ENCODE results near the gene CCDC9. TPM values are rescaled to one million over a fixed set of nuclear protein-coding genes. Genes with fewer than 3 reads are reported as not detected.

The CCDC9 gene
- total and polyA plus RNA-seq, 5 experiments from 2014 or later: 5.0 to 53.1 (median 10.8) TPM

DNA sequence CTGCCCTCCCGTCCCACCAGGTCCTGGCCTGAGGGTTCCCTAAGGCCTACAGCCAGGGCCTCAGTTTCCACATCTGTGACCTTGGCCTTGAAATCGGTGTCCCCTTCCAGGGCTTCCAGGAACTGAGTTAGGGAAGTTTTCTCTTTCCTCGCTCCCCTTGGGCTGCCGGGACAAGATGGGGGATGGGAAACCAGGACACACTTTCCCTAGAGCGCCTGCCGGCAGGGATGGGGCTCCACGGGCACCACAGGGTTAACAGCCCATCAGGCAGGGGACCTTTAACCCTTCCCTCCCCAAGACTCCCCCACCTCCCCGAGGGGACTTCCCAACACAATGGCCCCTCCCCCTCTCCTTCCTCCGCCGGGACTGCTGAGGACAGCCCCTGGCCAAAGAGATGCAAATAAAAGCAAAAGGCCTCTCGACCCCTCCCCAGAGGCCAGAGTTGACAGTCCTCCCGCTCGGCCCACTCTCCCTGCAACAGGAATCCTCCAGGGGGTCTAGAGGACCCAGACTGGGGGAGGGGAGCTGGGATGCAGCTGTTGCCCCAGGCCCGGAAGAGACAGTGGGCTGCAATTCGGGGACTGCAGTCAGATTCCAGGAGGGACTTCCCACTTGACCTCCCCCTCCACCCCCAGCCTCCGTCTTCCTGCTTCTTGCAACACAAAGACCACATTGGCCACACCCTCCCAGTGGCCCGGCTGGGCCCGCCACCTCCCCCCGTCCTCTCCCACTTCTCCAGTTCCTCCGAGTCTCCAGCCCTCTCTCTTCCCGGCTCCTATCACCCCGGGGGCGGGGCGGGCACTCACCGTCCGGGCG, 28.8 kb upstream of the CCDC9 start:
- peaks cover 0 to 3% (median 0%) of the 10 kb centered on the region in 3 donors for H3K36me3 Mint-ChIP-seq
- no peak for ATAC-seq
- peaks cover 16 to 34% (median 25%) of the 10 kb centered on the region in 4 donors for H3K4me1 Mint-ChIP-seq
- H3K9me3 Mint-ChIP-seq: no peaks in the 10 kb centered on the region
- peak overlapping the region in 9 of 10 donors; percentile 71 to 89 (median 82) for H3K4me3 Mint-ChIP-seq
- no peaks in the 10 kb centered on the region for H3K27me3 Mint-ChIP-seq
- peak in 6 of 10 donors; percentile 26 to 72 (median 38) for DNase-seq
- POLR2A ChIA-PET: interaction anchor here (0.6 to 7.4 kb wide), 14 partner anchors 12 to 115 kb away, joined by 3 to 116 read pairs (median 15); partner anchors contain the start of genes CCDC9, INAFM1, SAE1 and ZC3H4
- peak overlapping the region; percentile 43 to 93 (median 84) for H3K27ac Mint-ChIP-seq

- peaks cover 0 to 2% (median 0%) of the 10 kb centered on the region in 3 donors for H3K36me3 Mint-ChIP-seq
- DNase-seq (peak in 7 of 10 donors; percentile 41 to 71 (median 48)), ATAC-seq (peak; percentile 11 to 16)
- POLR2A ChIA-PET: interaction anchor here (0.6 to 7.4 kb wide), 4 partner anchors 15 to 51 kb away, joined by 3 to 116 read pairs (median 52); no protein-coding TSS in a partner anchor
- H3K27me3 Mint-ChIP-seq: no peaks in the 10 kb centered on the region
- no peak overlapping the region for H3K27ac Mint-ChIP-seq
- H3K4me3 Mint-ChIP-seq: peak overlapping the region in 3 of 10 donors; percentile 71 to 86 (median 85)
- H3K9me3 Mint-ChIP-seq: no peaks in the 10 kb centered on the region
- H3K4me1 Mint-ChIP-seq: peaks cover 19 to 39% (median 29%) of the 10 kb centered on the region in 4 donors
Measured at GRCh38 chr19:47228168-47228936, 28.0 kb upstream of the CCDC9 start.

- no peak overlapping the region for H3K27ac Mint-ChIP-seq
- peak; percentile 1 to 2 for ATAC-seq
- H3K4me3 Mint-ChIP-seq: no peak overlapping the region
- DNase-seq: peak in 6 of 10 donors; percentile 28 to 82 (median 44)
- POLR2A ChIA-PET: interaction anchor here (0.5 to 6.1 kb wide), 6 partner anchors 9 to 45 kb away, joined by 3 to 116 read pairs (median 4); partner anchors contain the start of genes CCDC9 and INAFM1
- H3K27me3 Mint-ChIP-seq: no peaks in the 10 kb centered on the region
- no peaks in the 10 kb centered on the region for H3K36me3 Mint-ChIP-seq
- peaks cover 19 to 36% (median 28%) of the 10 kb centered on the region in 4 donors for H3K4me1 Mint-ChIP-seq
- no peaks in the 10 kb centered on the region for H3K9me3 Mint-ChIP-seq
Measured at GRCh38 chr19:47228937-47229675, 27.2 kb upstream of the CCDC9 start.

DNA sequence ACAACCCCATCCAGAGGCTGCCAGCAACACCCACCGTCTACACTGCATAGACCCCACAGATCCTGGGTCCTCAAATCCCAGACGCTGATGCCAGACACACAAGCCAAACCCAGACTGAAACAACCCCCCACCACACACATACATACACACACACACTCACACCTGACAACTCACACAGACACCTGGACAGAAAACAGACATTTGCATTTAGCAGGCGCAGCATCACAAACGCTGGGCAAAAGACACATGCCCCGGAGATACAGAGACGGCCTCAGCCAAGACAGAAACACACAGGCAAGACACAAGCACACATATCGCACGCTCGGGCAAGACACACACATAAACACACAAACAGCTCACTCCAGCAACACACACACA, 26.7 kb upstream of the CCDC9 start:
- Mint-ChIP-seq H3K27me3 (no peaks in the 10 kb centered on the region), H3K27ac (no peak overlapping the region), H3K36me3 (no peaks in the 10 kb centered on the region), H3K4me3 (no peak overlapping the region), H3K4me1 (peaks cover 19 to 36% (median 28%) of the 10 kb centered on the region in 4 donors), H3K9me3 (no peaks in the 10 kb centered on the region)
- peak in 4 of 10 donors; percentile 28 to 63 (median 48) for DNase-seq
- POLR2A ChIA-PET: interaction anchor here (0.7 to 6.1 kb wide), 5 partner anchors 11 to 45 kb away, joined by 3 to 116 read pairs (median 5); partner anchors contain the start of genes CCDC9 and INAFM1
- no peak for ATAC-seq

DNA sequence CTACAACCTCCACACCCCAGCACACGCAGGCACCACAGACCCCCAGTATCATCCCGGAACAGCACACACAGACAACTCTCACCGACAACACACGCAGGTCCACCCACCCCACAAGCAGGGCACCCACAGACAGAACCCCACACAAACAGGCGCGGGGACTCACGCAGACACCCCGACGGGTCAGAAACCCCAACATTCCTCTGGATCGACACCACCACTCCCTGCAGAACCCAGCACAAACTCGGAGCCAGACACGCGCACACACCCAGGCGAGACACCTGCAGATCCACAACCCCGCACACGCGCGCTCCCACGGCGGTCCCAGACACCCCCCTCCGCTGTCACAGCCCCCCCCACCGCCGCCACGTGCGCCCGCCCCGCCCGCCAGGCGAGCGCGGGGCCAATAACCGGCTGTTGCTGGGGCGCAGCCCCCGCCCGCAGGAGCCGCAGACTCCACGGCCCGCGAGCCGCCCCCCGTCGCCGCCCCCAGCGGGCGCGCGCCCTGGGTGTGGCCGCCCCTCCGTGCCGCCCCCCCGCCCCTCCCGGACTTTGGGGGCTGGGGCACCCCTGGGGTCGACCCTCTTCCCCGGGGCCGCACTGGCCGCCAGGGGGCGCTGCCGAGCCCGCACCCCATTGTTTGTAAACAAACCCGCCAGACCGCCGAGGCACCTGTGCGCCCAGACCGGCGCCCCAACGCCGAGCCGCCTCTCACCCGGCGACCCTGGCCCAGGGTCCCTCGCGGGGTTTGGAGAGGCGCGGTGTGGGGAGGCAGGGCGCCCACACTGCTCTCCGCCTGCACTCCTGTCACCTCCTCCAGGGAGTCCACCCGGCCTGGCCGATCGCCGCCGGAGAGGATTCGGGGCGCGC, 26.0 kb upstream of the CCDC9 start:
- peak; percentile 28 to 39 for ATAC-seq
- POLR2A ChIA-PET: interaction anchor here (1.5 to 6.1 kb wide), 4 partner anchors 10 to 44 kb away, joined by 3 to 116 read pairs (median 6); partner anchors contain the start of genes CCDC9 and INAFM1
- no peaks in the 10 kb centered on the region for H3K27me3 Mint-ChIP-seq
- H3K27ac Mint-ChIP-seq: peak overlapping the region in 5 of 10 donors; percentile 35 to 78 (median 45)
- peaks cover 19 to 36% (median 27%) of the 10 kb centered on the region in 4 donors for H3K4me1 Mint-ChIP-seq
- no peaks in the 10 kb centered on the region for H3K9me3 Mint-ChIP-seq
- peak overlapping the region in 7 of 10 donors; percentile 32 to 69 (median 48) for H3K4me3 Mint-ChIP-seq
- DNase-seq: peak; percentile 78 to 95 (median 87)
- H3K36me3 Mint-ChIP-seq: no peaks in the 10 kb centered on the region

- Mint-ChIP-seq H3K36me3 (no peaks in the 10 kb centered on the region), H3K27me3 (no peaks in the 10 kb centered on the region), H3K27ac (peak within 1 kb of the TSS; percentile 66 to 95 (median 92)), H3K4me1 (peaks cover 15 to 31% (median 23%) of the 10 kb centered on the region in 4 donors), H3K4me3 (peak within 1 kb of the TSS; percentile 48 to 87 (median 82)), H3K9me3 (no peaks in the 10 kb centered on the region)
- ATAC-seq (peak; percentile 15 to 23), DNase-seq (peak in 2 of 10 donors; percentile 45 to 75)
- POLR2A ChIA-PET: no interaction called here
Measured at GRCh38 chr19:47230921-47231214, 25.5 kb upstream of the CCDC9 start, which contains the start of gene BBC3. TSS of gene BBC3 (minus strand) at chr19:47231199. CDS start at chr19:47228431, 2,768 bp downstream.

- peak; percentile 82 to 95 (median 86) for DNase-seq
- Mint-ChIP-seq H3K4me3 (peak overlapping the region; percentile 24 to 87 (median 82)), H3K27me3 (no peaks in the 10 kb centered on the region), H3K4me1 (peaks cover 17 to 31% (median 23%) of the 10 kb centered on the region in 4 donors), H3K9me3 (no peaks in the 10 kb centered on the region), H3K27ac (peak overlapping the region; percentile 66 to 95 (median 92)), H3K36me3 (no peaks in the 10 kb centered on the region)
- POLR2A ChIA-PET: interaction anchor here (0.9 to 1.8 kb wide), 6 partner anchors 9 to 86 kb away, joined by 3 to 15 read pairs (median 8); partner anchors contain the start of gene CCDC9
- ATAC-seq: peak; percentile 50 to 63
Measured at GRCh38 chr19:47231215-47232054, 24.9 kb upstream of the CCDC9 start.

GRCh38 chr19:47232422-47233211, 23.7 kb upstream of the CCDC9 start:
- ATAC-seq (no peak), DNase-seq (no peak)
- Mint-ChIP-seq H3K4me3 (peak overlapping the region in 9 of 10 donors; percentile 24 to 87 (median 82)), H3K27ac (peak overlapping the region; percentile 66 to 95 (median 87)), H3K27me3 (no peaks in the 10 kb centered on the region), H3K4me1 (peaks cover 14 to 21% (median 18%) of the 10 kb centered on the region in 4 donors), H3K36me3 (no peaks in the 10 kb centered on the region), H3K9me3 (no peaks in the 10 kb centered on the region)
- POLR2A ChIA-PET: interaction anchor here (0.6 to 1.8 kb wide), 11 partner anchors 8 to 258 kb away, joined by 3 to 15 read pairs (median 4); partner anchors contain the start of genes CCDC9 and ZC3H4

- ATAC-seq (no peak), DNase-seq (no peak)
- peak overlapping the region in 1 of 10 donors; percentile 12 for H3K4me3 Mint-ChIP-seq
- POLR2A ChIA-PET: interaction anchor here (5.3 kb wide), 1 partner anchor 10 kb away, joined by 40 read pairs; no protein-coding TSS in a partner anchor
- H3K27ac Mint-ChIP-seq: peak overlapping the region in 1 of 10 donors; percentile 57
- peaks cover 20 to 36% (median 29%) of the 10 kb centered on the region in 4 donors for H3K4me1 Mint-ChIP-seq
- no peaks in the 10 kb centered on the region for H3K36me3 Mint-ChIP-seq
- H3K9me3 Mint-ChIP-seq: no peaks in the 10 kb centered on the region
- peaks cover 0 to 3% (median 0%) of the 10 kb centered on the region in 5 donors for H3K27me3 Mint-ChIP-seq
Measured at GRCh38 chr19:47236072-47236675, 20.2 kb upstream of the CCDC9 start.
